Esophagus muscularis mucosa (tissue), 4 donors: ENCODE data around the gene QKI. TPM values are rescaled to one million over a fixed set of nuclear protein-coding genes. Genes with fewer than 3 reads are reported as not detected.
A peak's percentile ranks its signal among the peaks of the same experiment; 100 is the strongest.

Experiments used
- DNase-seq: peaks from one replicate; pipeline ENCODE4 v3.0.0-alpha.2; 2017; ENCODE audit errors: extremely low spot score
- H3K27ac ChIP-seq, 4 donors: fragments of 200-600 bp; sonication (generic); replicated peaks in 1 of 4; 1 replicate in 3 of 4; 2 replicates in 1 of 4; pipeline ENCODE4 v1.5.1; 2016 to 2019; ENCODE audit warnings: mild to moderate bottlenecking in 1 of 4
- H3K27me3 ChIP-seq, 4 donors: fragments of 200-600 bp; sonication (generic); one replicate each; pipeline versions ENCODE4 v1.5.1 to v1.6.0; 2016 to 2019
- H3K36me3 ChIP-seq, 4 donors: fragments of 200-600 bp; sonication (generic); one replicate each; pipeline ENCODE4 v1.5.1; 2016 to 2019
- H3K4me1 ChIP-seq, 4 donors: fragments of 200-600 bp; sonication (generic); one replicate each; pipeline ENCODE4 v1.5.1; 2016 to 2019
- H3K4me3 ChIP-seq, 4 donors: fragments of 200-600 bp; sonication (generic); 1 replicate in 2 of 4; 2 replicates in 2 of 4; pipeline ENCODE4 v1.5.1; 2016 to 2019; ENCODE audit warnings: mild to moderate bottlenecking in 4 of 4, moderate library complexity in 1 of 4
- H3K9me3 ChIP-seq, 4 donors: fragments of 200-600 bp; sonication (generic); 1 replicate in 3 of 4; 2 replicates in 1 of 4; pipeline ENCODE4 v1.5.1; 2016 to 2019
- EP300 ChIP-seq: sonication (generic); formaldehyde crosslinking; IDR thresholded peaks from one replicate; pipeline ENCODE4 v1.6.1; 2017; ENCODE audit warnings: antibody characterized with exemption
- POLR2A ChIP-seq: fragments of 450-650 bp; IDR thresholded peaks from one replicate; pipeline ENCODE4 v1.6.1; 2017; ENCODE audit warnings: antibody characterized with exemption, moderate library complexity, mild to moderate bottlenecking, low read depth
- POLR2AphosphoS5 ChIP-seq, 2 donors: sonication (generic); formaldehyde crosslinking; IDR thresholded peaks; one replicate each; pipeline ENCODE4 v1.6.1; 2017; ENCODE audit warnings: antibody characterized with exemption in 2 of 2
- WGBS: methylation state at CpG from one replicate; pipeline ENCODE4 v1.1.5; 2018; 5-methylcytosine and 5-hydroxymethylcytosine counted together
- intact Hi-C: fragments of 100-400 bp; cut with DNase I; formaldehyde crosslinking; loops from one replicate; pipeline ENCODE4 v1.15.1; 2023
- total RNA-seq, 4 donors: library from RNA; depleted of rRNA; stranded (reverse); fragments of >200 nt; gene quantifications; one replicate each; pipeline versions ENCODE4 v1.1.0 to v1.2.1, GENCODE V29; 2016
- TF ChIP-seq, protein P1 (sequence below), 3 experiments: fragments of 200-600 bp in 2 of 3; fragments of 450-650 bp in 1 of 3; sonication (generic) in 2 of 3; IDR thresholded peaks; one replicate each; pipeline ENCODE4 v1.5.1; 2017 to 2019; ENCODE audit warnings: antibody characterized with exemption in 3 of 3, mild to moderate bottlenecking in 2 of 3, moderate library complexity in 1 of 3

Gene QKI
- total RNA-seq, 4 donors from 2014 or later = 176 to 290 (median 237) TPM

DNA sequence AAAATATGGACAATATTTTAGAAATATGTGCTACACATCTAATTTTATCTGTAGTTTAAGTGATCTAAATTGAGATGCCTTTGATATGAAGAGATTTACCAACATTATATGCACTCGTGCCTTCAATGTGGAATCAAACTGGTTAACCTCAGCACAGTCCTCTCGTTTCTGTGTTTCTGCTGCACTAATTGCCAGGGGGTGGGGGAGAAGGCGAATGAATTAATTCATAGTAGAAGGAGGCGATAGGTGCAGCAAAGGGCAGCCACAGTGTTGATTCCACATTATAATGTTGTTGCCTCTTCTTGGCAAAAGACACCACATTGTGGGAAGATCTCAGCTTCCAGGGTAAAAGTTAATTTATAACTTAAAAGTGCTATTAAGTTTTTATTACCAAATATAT, 161.6 kb downstream of the QKI start:
- H3K27me3 ChIP-seq = no peaks in the 10 kb centered on the region
- DNase-seq = no peak
- H3K27ac ChIP-seq = no peak overlapping the region
- TF ChIP-seq POLR2AphosphoS5 (IDR thresholded peaks at IDR 0.05) (no peak), POLR2A (no peak), EP300 (no peak)
- TF ChIP-seq, protein P1, sequence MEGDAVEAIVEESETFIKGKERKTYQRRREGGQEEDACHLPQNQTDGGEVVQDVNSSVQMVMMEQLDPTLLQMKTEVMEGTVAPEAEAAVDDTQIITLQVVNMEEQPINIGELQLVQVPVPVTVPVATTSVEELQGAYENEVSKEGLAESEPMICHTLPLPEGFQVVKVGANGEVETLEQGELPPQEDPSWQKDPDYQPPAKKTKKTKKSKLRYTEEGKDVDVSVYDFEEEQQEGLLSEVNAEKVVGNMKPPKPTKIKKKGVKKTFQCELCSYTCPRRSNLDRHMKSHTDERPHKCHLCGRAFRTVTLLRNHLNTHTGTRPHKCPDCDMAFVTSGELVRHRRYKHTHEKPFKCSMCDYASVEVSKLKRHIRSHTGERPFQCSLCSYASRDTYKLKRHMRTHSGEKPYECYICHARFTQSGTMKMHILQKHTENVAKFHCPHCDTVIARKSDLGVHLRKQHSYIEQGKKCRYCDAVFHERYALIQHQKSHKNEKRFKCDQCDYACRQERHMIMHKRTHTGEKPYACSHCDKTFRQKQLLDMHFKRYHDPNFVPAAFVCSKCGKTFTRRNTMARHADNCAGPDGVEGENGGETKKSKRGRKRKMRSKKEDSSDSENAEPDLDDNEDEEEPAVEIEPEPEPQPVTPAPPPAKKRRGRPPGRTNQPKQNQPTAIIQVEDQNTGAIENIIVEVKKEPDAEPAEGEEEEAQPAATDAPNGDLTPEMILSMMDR (IDR thresholded peaks at IDR 0.05) = no peak
- no peaks in the 10 kb centered on the region for H3K9me3 ChIP-seq
- peaks cover 0 to 28% (median 17%) of the 10 kb centered on the region in 4 donors for H3K36me3 ChIP-seq
- intact Hi-C loops = no loop called here
- H3K4me3 ChIP-seq = no peak overlapping the region
- peaks cover 0 to 18% (median 10%) of the 10 kb centered on the region in 4 donors for H3K4me1 ChIP-seq
- WGBS = 80% methylated on average over 4 of the region's 4 CpGs

DNA sequence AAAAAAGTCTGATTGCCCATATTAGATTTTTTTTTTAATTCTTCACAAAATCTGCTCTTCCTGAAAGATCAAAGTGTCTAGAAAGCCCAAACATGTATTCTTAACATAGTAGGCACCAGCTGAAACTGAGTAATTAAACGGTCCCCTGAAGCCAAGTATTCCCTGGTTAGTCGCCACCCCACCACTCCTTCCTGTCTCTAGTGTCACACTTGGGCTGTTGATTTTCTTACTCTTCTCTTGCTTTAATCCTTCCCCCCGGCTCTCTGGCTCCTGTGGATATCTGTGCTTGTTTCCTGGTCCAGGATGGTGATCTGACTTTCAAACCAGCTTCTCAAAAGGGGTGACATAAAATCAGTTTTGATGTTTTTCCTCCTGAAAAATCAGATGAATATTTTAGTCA, 162.9 kb downstream of the QKI start:
- intact Hi-C loops = no loop called here

DNA sequence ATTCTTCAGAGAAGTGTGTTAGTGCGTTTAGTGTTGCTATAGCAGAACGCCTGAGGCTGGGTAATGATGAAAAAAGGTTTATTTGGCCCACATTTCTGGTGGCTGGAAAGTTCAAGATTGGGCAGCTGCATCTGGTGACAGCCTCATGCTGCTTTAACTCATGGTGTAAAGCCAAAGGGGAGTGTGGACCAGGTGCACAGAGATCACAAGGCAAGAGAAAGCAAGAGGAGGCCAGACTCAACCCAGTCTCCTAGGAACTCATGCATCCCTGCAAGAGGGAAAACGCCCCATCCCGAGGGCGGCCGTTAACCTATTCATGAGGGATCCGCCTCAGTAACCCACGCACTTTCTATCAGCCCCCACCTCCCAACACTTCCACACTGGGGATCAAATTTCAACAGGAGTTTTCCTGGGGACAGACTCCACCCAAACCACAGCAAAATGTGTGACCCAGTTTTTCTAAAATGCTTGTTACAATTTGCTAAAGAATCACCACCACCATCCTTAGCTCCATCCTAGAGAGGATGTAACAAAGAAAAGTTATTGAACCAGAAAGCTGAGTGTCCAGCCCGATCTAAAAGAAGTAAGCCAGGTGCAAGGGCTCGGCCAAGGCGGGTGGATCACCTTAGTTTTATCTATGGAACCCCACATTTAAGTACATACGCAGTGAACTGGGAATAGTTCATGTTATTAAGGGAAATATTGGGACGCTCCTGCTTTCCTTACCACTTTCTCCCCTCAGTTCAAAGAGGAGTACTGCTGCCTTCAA, 164.8 kb downstream of the QKI start:
- Histone ChIP-seq H3K4me3 (no peak overlapping the region), H3K27ac (no peak overlapping the region), H3K36me3 (peaks cover 0 to 11% (median 5%) of the 10 kb centered on the region in 4 donors), H3K9me3 (no peaks in the 10 kb centered on the region), H3K4me1 (peaks cover 0 to 18% (median 8%) of the 10 kb centered on the region in 4 donors), H3K27me3 (no peaks in the 10 kb centered on the region)
- WGBS = 67% methylated on average over 13 of the region's 13 CpGs
- no peak for DNase-seq
- TF ChIP-seq POLR2AphosphoS5 (IDR thresholded peaks at IDR 0.05) (peak in 1 of 2 donors; percentile 19), POLR2A (no peak)
- TF ChIP-seq, protein P1 (IDR thresholded peaks at IDR 0.05) = no peak
- intact Hi-C loops = no loop called here

More for the DNA sequence above, 162.9 kb downstream of the QKI start:
- no peaks in the 10 kb centered on the region for H3K9me3 ChIP-seq
- H3K27ac ChIP-seq = no peak overlapping the region
- H3K36me3 ChIP-seq = peaks cover 0 to 18% (median 12%) of the 10 kb centered on the region in 4 donors
- no peak for DNase-seq
- no peaks in the 10 kb centered on the region for H3K27me3 ChIP-seq
- TF ChIP-seq, protein P1 (IDR thresholded peaks at IDR 0.05) = no peak
- TF ChIP-seq POLR2A = no peak
- TF ChIP-seq EP300 = no peak
- TF ChIP-seq POLR2AphosphoS5 (IDR thresholded peaks at IDR 0.05) = no peak
- H3K4me3 ChIP-seq = no peak overlapping the region
- 85% methylated on average over 3 of the region's 3 CpGs for WGBS
- H3K4me1 ChIP-seq = peaks cover 0 to 18% (median 10%) of the 10 kb centered on the region in 4 donors

DNA sequence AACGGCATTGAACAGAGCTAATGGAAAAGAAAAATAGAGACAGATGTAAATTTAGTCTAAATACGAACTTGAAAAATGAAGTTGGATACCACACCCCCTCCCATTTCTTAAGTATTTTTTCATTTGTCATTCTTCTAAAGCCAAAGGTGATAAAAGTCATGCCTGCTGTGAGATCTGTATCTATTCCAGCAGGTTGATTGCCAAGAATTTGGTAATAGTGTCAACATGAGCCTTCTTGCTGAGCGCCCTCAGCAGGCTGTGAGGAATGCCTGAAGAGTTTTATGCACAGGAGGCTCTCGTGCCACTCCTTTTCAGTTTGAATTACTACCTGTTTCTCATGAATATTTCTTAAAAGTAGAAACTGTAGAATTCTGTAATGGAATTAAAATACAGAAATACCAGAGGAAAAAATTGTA, 165.4 kb downstream of the QKI start:
- intact Hi-C loops = no loop called here
- Histone ChIP-seq H3K27me3 (no peaks in the 10 kb centered on the region), H3K9me3 (no peaks in the 10 kb centered on the region), H3K4me1 (peaks cover 0 to 18% (median 9%) of the 10 kb centered on the region in 4 donors), H3K36me3 (peaks cover 0 to 9% (median under 1%) of the 10 kb centered on the region in 4 donors), H3K4me3 (no peak overlapping the region), H3K27ac (no peak overlapping the region)
- TF ChIP-seq, protein P1 (IDR thresholded peaks at IDR 0.05) = peak in 1 of 3 experiments; percentile 9
- TF ChIP-seq POLR2AphosphoS5 (IDR thresholded peaks at IDR 0.05) = no peak
- no peak for DNase-seq
- WGBS = 39% methylated on average over 4 of the region's 4 CpGs
